BLaER1 (cell line): ENCODE data around the gene STRIP2.
"Not testable (repeated sequence)": the region's sequence is repeated elsewhere in the genome, so short reads cannot be mapped to it uniquely, and the experiment has no call there.

Experiments
- H3K27ac ChIP-seq: shearing (Covaris generic); formaldehyde crosslinking; 2 replicates; pipeline ENCODE4 v1.8.1; 2022
- H3K27me3 ChIP-seq: shearing (Covaris generic); formaldehyde crosslinking; 2 replicates; pipeline ENCODE4 v1.8.1; 2022
- H3K36me3 ChIP-seq: shearing (Covaris generic); formaldehyde crosslinking; 2 replicates; pipeline ENCODE4 v1.8.1; 2022
- H3K4me1 ChIP-seq: shearing (Covaris generic); formaldehyde crosslinking; 2 replicates; pipeline ENCODE4 v1.8.1; 2022
- H3K4me2 ChIP-seq: shearing (Covaris generic); formaldehyde crosslinking; 2 replicates; pipeline ENCODE4 v1.8.1; 2022
- H3K4me3 ChIP-seq: shearing (Covaris generic); formaldehyde crosslinking; 2 replicates; pipeline ENCODE4 v1.8.1; 2022
- H3K9ac ChIP-seq: shearing (Covaris generic); formaldehyde crosslinking; 2 replicates; pipeline ENCODE4 v1.8.1; 2022
- H3K9me3 ChIP-seq: shearing (Covaris generic); formaldehyde crosslinking; 2 replicates; pipeline ENCODE4 v1.8.1; 2022
- H4K20me1 ChIP-seq: shearing (Covaris generic); formaldehyde crosslinking; 2 replicates; pipeline ENCODE4 v1.8.1; 2022
- Cebpa-rat ChIP-seq: shearing (Covaris generic); IDR thresholded peaks from 2 replicates; pipeline ENCODE4 v1.8.1; 2022

Gene STRIP2

DNA sequence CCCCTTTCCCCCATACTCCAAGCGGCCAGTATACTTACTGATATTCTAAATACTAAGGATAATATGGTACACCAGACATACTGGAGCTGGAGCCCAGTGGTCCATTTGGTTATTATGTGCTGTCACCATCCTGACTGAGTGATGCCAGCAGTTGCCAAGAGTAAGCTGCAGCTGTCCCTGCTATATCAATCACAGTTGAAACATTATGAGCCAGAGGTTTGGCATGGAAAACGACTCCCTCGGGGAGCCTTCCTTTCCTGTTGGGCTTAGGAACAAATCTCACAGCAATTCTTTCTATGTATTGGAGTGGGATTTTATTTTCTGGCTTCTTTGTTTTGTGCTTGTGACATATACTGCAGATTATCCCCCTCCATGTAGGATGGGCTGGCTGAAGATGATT, 32.6 kb downstream of the STRIP2 start:
- TF ChIP-seq Cebpa-rat = no peak
- no peak overlapping the region for H3K4me3 ChIP-seq

DNA sequence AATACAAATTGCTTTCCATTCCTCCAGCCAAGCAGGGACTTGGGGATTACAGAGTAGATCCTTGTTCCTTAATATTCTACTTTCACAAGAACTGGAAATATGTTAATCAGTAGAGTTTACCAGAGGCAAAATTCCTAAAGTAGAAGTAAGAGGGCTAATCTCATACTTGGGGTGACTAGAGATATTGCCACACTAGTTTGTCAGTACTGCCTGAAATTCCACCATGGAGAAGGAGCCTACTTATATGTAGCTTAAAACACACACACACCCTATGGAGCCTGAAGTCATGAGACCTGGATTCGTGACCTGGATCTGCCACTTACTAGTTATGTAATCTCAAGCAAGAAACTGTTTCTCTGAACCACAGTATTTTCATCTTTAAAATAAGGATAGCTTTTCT, 33.9 kb downstream of the STRIP2 start:
- H3K4me3 ChIP-seq = no peak overlapping the region
- H3K9ac ChIP-seq = no peak overlapping the region
- no peaks in the 10 kb centered on the region for H4K20me1 ChIP-seq
- no peaks in the 10 kb centered on the region for H3K27me3 ChIP-seq
- no peaks in the 10 kb centered on the region for H3K4me1 ChIP-seq
- no peak overlapping the region for H3K4me2 ChIP-seq
- TF ChIP-seq Cebpa-rat = no peak
- no peaks in the 10 kb centered on the region for H3K36me3 ChIP-seq
- no peak overlapping the region for H3K27ac ChIP-seq
- H3K9me3 ChIP-seq = no peaks in the 10 kb centered on the region

More for the DNA sequence above, 32.6 kb downstream of the STRIP2 start:
- Histone ChIP-seq H3K9ac (no peak overlapping the region), H3K27me3 (no peaks in the 10 kb centered on the region), H3K4me2 (no peak overlapping the region), H3K4me1 (no peaks in the 10 kb centered on the region), H3K9me3 (no peaks in the 10 kb centered on the region), H3K27ac (no peak overlapping the region), H4K20me1 (no peaks in the 10 kb centered on the region), H3K36me3 (no peaks in the 10 kb centered on the region)

DNA sequence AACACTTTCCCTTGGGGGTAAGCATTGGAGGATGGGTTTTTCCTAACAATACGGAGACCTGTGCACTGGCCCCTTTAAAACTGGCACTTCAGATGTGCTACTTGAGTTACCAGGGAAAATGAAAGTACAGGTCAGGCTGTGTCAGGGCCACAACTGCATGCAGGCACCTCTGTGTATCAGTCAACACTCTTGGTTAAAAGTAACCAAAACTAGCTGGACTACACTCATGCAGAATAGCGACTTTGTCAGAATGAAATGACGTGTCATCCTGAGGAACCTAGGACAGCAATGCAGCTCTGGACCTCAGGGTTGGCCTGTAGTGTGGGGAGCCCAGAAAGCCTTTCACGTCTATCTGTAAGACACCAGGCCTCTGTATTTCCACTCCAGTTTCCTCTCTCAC, 34.3 kb downstream of the STRIP2 start:
- H3K4me3 ChIP-seq = no peak overlapping the region
- no peak overlapping the region for H3K9ac ChIP-seq
- no peaks in the 10 kb centered on the region for H3K27me3 ChIP-seq
- H3K4me2 ChIP-seq = no peak overlapping the region
- TF ChIP-seq Cebpa-rat = no peak
- H4K20me1 ChIP-seq = no peaks in the 10 kb centered on the region
- H3K9me3 ChIP-seq = no peaks in the 10 kb centered on the region
- H3K27ac ChIP-seq = no peak overlapping the region
- H3K36me3 ChIP-seq = no peaks in the 10 kb centered on the region
- no peaks in the 10 kb centered on the region for H3K4me1 ChIP-seq

DNA sequence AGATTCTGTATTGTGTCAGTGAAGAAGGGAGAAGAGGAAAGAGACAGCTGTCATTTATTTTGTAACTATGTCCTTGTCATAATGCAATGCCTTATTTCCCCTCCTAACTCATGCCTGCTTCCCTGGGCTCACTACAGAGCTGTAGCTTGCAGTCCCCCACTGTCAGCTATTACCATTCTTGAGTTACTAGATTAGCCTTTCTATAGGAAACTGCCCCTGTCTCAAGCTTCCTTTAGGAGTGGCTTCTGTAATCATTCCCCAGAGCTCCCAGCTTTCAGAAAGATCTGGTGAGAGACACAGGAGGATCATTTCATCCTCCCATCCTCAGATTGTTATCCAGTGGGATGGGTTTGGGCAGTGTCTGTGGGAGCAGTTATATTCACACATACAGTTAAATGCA, 35.7 kb downstream of the STRIP2 start:
- H3K9ac ChIP-seq = no peak overlapping the region
- H4K20me1 ChIP-seq = no peaks in the 10 kb centered on the region
- no peaks in the 10 kb centered on the region for H3K27me3 ChIP-seq
- no peaks in the 10 kb centered on the region for H3K4me1 ChIP-seq
- no peak overlapping the region for H3K27ac ChIP-seq
- H3K36me3 ChIP-seq = no peaks in the 10 kb centered on the region
- TF ChIP-seq Cebpa-rat = no peak
- no peaks in the 10 kb centered on the region for H3K9me3 ChIP-seq
- no peak overlapping the region for H3K4me2 ChIP-seq
- no peak overlapping the region for H3K4me3 ChIP-seq

DNA sequence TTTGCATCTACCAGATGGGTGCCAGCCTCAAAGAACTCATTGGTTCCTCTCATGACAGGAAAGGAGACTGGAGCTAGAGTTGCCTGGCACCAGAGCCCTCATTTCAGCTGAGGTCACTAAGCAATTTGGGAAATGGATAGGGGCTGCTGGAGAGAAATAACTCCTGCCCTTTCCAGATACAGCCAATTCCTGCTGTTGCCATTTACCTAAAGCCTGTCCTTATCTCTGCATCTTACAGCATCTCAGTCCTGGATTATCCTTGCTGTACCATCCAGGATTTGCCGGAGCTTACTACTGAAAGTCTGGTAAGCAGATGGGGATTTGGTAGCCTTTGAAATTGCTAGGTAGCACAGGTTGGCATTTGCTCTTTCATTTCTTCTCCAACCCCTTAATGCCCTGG, 36.2 kb downstream of the STRIP2 start:
- H3K27ac ChIP-seq = no peak overlapping the region
- H3K9me3 ChIP-seq = no peaks in the 10 kb centered on the region
- TF ChIP-seq Cebpa-rat = no peak
- no peaks in the 10 kb centered on the region for H3K36me3 ChIP-seq
- no peaks in the 10 kb centered on the region for H3K4me1 ChIP-seq
- H3K4me2 ChIP-seq = no peak overlapping the region
- H3K4me3 ChIP-seq = no peak overlapping the region
- no peaks in the 10 kb centered on the region for H4K20me1 ChIP-seq
- H3K9ac ChIP-seq = no peak overlapping the region
- H3K27me3 ChIP-seq = no peaks in the 10 kb centered on the region

DNA sequence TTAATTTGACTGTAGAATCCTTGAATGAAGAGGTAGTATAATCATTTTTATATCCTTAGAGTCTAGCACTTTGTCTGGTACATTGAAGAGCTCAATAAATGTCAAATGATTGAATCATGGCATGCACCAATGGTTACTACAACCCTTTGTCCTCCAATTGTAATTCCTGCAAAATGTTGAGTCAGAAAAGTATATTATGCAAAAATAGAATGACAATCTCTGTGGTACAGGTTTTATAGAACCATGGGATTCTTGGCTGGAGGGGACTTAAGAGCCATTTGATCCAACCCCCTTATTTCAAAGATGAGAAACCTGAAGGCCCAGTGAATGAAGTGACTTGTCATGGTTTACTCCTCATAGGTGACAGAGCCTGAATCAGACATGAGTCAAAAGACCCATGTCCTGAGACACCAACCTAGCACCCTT, 37.2 kb downstream of the STRIP2 start:
- H3K9ac ChIP-seq = no peak overlapping the region
- H3K27me3 ChIP-seq = no peaks in the 10 kb centered on the region
- no peak overlapping the region for H3K27ac ChIP-seq
- no peaks in the 10 kb centered on the region for H3K4me1 ChIP-seq
- no peak for TF ChIP-seq Cebpa-rat
- peaks cover 8% of the 10 kb centered on the region for H3K9me3 ChIP-seq
- no peaks in the 10 kb centered on the region for H4K20me1 ChIP-seq
- no peaks in the 10 kb centered on the region for H3K36me3 ChIP-seq
- no peak overlapping the region for H3K4me2 ChIP-seq
- no peak overlapping the region for H3K4me3 ChIP-seq

GRCh38 chr7:129475931-129476330, 41.7 kb downstream of the STRIP2 start:
- not testable (repeated sequence) for H3K9ac ChIP-seq, H3K27me3 ChIP-seq, H3K4me1 ChIP-seq, H4K20me1 ChIP-seq, H3K27ac ChIP-seq, H3K4me2 ChIP-seq, H3K36me3 ChIP-seq, H3K4me3 ChIP-seq
- peaks cover 10% of the 10 kb centered on the region for H3K9me3 ChIP-seq

GRCh38 chr7:129476398-129476797, 42.2 kb downstream of the STRIP2 start:
- not testable (repeated sequence) for H4K20me1 ChIP-seq, H3K4me3 ChIP-seq, H3K9ac ChIP-seq, H3K36me3 ChIP-seq, H3K4me2 ChIP-seq, H3K27me3 ChIP-seq, H3K4me1 ChIP-seq, H3K27ac ChIP-seq
- peaks cover 13% of the 10 kb centered on the region for H3K9me3 ChIP-seq

DNA sequence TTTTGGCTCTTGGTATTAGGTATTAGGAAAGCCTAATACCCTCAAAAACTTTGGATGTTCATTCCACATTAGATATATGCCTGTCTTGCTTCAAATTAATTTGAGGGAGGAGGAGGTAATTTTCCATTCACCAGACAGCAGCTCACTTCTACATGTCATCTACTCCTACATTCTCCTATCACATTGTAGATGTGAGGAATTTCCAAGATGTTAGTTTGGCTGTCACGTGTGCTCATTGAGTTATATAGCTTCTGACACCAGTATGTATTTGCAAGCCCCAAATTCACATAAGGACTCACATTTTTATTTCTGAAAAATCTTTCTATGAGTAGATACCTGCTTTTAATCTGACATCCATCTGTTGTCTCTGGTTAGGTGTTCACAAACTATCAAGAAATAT, 45.6 kb downstream of the STRIP2 start:
- Histone ChIP-seq H4K20me1 (no peaks in the 10 kb centered on the region), H3K9ac (no peak overlapping the region), H3K4me1 (no peaks in the 10 kb centered on the region), H3K27me3 (no peaks in the 10 kb centered on the region), H3K27ac (no peak overlapping the region), H3K9me3 (peaks cover 18% of the 10 kb centered on the region), H3K4me3 (no peak overlapping the region), H3K4me2 (no peak overlapping the region), H3K36me3 (no peaks in the 10 kb centered on the region)
- TF ChIP-seq Cebpa-rat = no peak

GRCh38 chr7:129480674-129481363, 46.6 kb downstream of the STRIP2 start:
- TF ChIP-seq Cebpa-rat = no peak
- H3K4me3 ChIP-seq = no peak overlapping the region
- H3K9ac ChIP-seq = no peak overlapping the region
- H3K27ac ChIP-seq = no peak overlapping the region
- no peak overlapping the region for H3K4me2 ChIP-seq
- peaks cover 16% of the 10 kb centered on the region for H3K9me3 ChIP-seq
- no peaks in the 10 kb centered on the region for H3K36me3 ChIP-seq
- H4K20me1 ChIP-seq = no peaks in the 10 kb centered on the region
- H3K4me1 ChIP-seq = no peaks in the 10 kb centered on the region
- no peaks in the 10 kb centered on the region for H3K27me3 ChIP-seq

DNA sequence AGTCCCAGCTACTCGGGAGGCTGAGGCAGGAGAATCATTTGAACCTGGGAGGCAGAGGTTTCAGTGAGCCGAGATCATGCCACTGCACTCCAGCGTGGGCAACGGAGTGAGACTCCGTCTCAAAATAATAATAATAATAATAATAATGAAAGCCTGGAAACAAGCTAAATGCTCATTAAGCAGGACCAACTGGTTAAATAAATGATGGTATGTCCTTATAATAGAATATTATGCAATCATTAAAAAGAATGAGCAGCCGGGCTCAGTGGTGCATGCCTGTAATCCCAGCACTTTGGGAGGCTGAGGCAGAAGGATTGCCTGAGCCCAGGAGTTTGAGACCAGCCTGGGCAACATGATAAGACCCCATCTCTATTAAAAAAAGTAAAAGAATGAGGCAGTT, 47.1 kb downstream of the STRIP2 start:
- not testable (repeated sequence) for H3K4me2 ChIP-seq, H3K36me3 ChIP-seq, H3K4me1 ChIP-seq, H3K27me3 ChIP-seq, H3K4me3 ChIP-seq, H3K27ac ChIP-seq, H4K20me1 ChIP-seq, H3K9ac ChIP-seq
- peaks cover 11% of the 10 kb centered on the region for H3K9me3 ChIP-seq
